Astrocyte (in vitro differentiated cells and primary cell): ENCODE measurements around the gene NFE2L1. TPM values are rescaled to one million over a fixed set of nuclear protein-coding genes. Genes with fewer than 3 reads are reported as not detected.
A peak's percentile ranks its signal among the peaks of the same experiment; 100 is the strongest.

Experiments used
- DNase-seq: peaks from one replicate; pipeline ENCODE4 v3.0.0-alpha.2; 2010; ENCODE audit warnings: low read depth
- FAIRE-seq: peaks from 2 replicates; lab custom pipeline; 2011; peaks lifted over from hg19 to GRCh38; lab: Jason Lieb, UNC
- H2AFZ ChIP-seq: 2 replicates; pipeline ENCODE4 v1.6.0; 2012; ENCODE audit warnings: low read depth, low read length, inconsistent platforms
- H3K27ac ChIP-seq: 2 replicates; pipeline ENCODE4 v1.5.1; 2011; ENCODE audit warnings: low read depth, low read length, inconsistent platforms
- H3K27me3 ChIP-seq: 2 replicates; pipeline ENCODE4 v1.6.0; 2011; ENCODE audit warnings: low read length, inconsistent platforms; ENCODE audit not compliant: insufficient read depth
- H3K36me3 ChIP-seq: 2 replicates; pipeline ENCODE4 v1.5.1; 2011; ENCODE audit warnings: low read length, inconsistent platforms; ENCODE audit not compliant: insufficient read depth
- H3K4me1 ChIP-seq: 2 replicates; pipeline ENCODE4 v1.5.1; 2011; ENCODE audit warnings: low read length, inconsistent platforms; ENCODE audit not compliant: insufficient read depth
- H3K4me2 ChIP-seq: 2 replicates; pipeline ENCODE4 v1.6.0; 2012; ENCODE audit warnings: low read length, inconsistent platforms
- H3K4me3 ChIP-seq: 2 replicates; pipeline ENCODE4 v1.5.1; 2011; ENCODE audit warnings: low read depth, mild to moderate bottlenecking, low read length, inconsistent platforms; ENCODE audit not compliant: insufficient read depth
- H3K79me2 ChIP-seq: 2 replicates; pipeline ENCODE4 v1.6.0; 2012; ENCODE audit warnings: mild to moderate bottlenecking, low read length, inconsistent platforms; ENCODE audit not compliant: insufficient read depth
- H3K9ac ChIP-seq: 2 replicates; pipeline ENCODE4 v1.6.0; 2012; ENCODE audit warnings: mild to moderate bottlenecking, low read length, inconsistent platforms
- H3K9me3 ChIP-seq: 2 replicates; pipeline ENCODE4 v1.5.1; 2012; ENCODE audit warnings: low read depth, mild to moderate bottlenecking, low read length, inconsistent platforms; ENCODE audit not compliant: insufficient read depth
- H4K20me1 ChIP-seq: 2 replicates; pipeline ENCODE4 v1.6.0; 2012; ENCODE audit warnings: low read length, inconsistent platforms; ENCODE audit not compliant: insufficient read depth
- H3K27ac Mint-ChIP-seq: one replicate; pipeline ENCODE4 v1.8.0; 2021; ENCODE audit warnings: mild to moderate bottlenecking, mixed read lengths; ENCODE audit not compliant: unreplicated experiment
- H3K27me3 Mint-ChIP-seq: one replicate; pipeline ENCODE4 v1.8.0; 2021; ENCODE audit warnings: low read depth, mixed read lengths; ENCODE audit not compliant: unreplicated experiment
- H3K36me3 Mint-ChIP-seq: one replicate; pipeline ENCODE4 v1.8.0; 2021; ENCODE audit warnings: low read depth, mixed read lengths; ENCODE audit not compliant: unreplicated experiment
- H3K4me1 Mint-ChIP-seq: one replicate; pipeline ENCODE4 v1.8.0; 2021; ENCODE audit warnings: low read depth, mixed read lengths; ENCODE audit not compliant: unreplicated experiment
- H3K4me3 Mint-ChIP-seq: one replicate; pipeline ENCODE4 v1.8.0; 2021; ENCODE audit warnings: mild to moderate bottlenecking, moderate library complexity, mixed read lengths; ENCODE audit not compliant: unreplicated experiment
- H3K9me3 Mint-ChIP-seq: one replicate; pipeline ENCODE4 v1.8.0; 2021; ENCODE audit warnings: mild to moderate bottlenecking, mixed read lengths; ENCODE audit not compliant: unreplicated experiment
- EZH2 ChIP-seq: IDR thresholded peaks from 2 replicates; pipeline ENCODE4 v1.6.1; 2012; ENCODE audit warnings: mild to moderate bottlenecking, low read length, inconsistent platforms; ENCODE audit not compliant: insufficient read depth
- total RNA-seq: library from RNA; stranded (reverse); gene quantifications from 2 replicates; pipeline ENCODE4 v1.2.1, GENCODE V29; 2021
- TF ChIP-seq, protein P1 (sequence below): IDR thresholded peaks from 2 replicates; pipeline ENCODE4 v1.5.1; 2011; ENCODE audit warnings: low read depth, mild to moderate bottlenecking, inconsistent platforms, low read length, moderate library complexity; ENCODE audit not compliant: insufficient read depth

NFE2L1 gene
- total RNA-seq, 1 donor from 2014 or later: 344 TPM

DNA sequence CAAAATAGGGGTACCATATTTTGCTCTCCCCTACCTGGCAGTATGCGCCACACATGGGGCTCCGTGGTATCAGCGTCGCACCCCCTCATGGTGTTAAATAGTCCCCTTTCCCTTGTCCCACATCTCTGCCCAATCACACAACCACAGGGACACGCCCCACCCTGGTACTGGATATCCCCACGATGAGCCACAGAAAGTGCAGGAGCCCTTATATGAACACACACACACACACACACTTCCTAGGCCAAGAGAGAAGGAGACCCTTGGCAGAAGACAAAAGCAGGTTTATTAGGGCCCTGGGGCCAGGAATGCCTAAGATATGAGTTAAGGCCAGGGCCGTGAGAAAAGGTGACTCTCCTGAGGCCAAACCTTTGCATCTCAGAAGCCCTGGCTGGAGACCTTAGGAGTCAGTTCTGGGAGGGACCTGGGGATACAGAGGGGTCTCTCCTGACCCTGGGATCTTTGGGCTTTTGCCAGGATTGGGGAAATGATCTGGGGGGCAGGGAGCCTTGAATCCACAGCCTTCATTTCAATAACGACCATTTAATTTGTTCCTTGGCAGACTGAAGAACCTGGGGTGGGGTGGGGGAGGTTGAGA, 22.2 kb upstream of the NFE2L1 start:
- H3K4me1 ChIP-seq: peaks cover 37% of the 10 kb centered on the region
- no peaks in the 10 kb centered on the region for H3K27me3 ChIP-seq
- H3K9ac ChIP-seq: peak overlapping the region; percentile 49
- peak overlapping the region; percentile 64 for H3K4me3 ChIP-seq
- no peak for FAIRE-seq
- H3K9me3 ChIP-seq: no peaks in the 10 kb centered on the region
- H3K27ac Mint-ChIP-seq: peak overlapping the region; percentile 55
- peak overlapping the region; percentile 90 for H3K4me2 ChIP-seq
- no peaks in the 10 kb centered on the region for H3K9me3 Mint-ChIP-seq
- H2AFZ ChIP-seq: no peak overlapping the region
- no peak for DNase-seq
- no peak for TF ChIP-seq EZH2
- TF ChIP-seq, protein P1, sequence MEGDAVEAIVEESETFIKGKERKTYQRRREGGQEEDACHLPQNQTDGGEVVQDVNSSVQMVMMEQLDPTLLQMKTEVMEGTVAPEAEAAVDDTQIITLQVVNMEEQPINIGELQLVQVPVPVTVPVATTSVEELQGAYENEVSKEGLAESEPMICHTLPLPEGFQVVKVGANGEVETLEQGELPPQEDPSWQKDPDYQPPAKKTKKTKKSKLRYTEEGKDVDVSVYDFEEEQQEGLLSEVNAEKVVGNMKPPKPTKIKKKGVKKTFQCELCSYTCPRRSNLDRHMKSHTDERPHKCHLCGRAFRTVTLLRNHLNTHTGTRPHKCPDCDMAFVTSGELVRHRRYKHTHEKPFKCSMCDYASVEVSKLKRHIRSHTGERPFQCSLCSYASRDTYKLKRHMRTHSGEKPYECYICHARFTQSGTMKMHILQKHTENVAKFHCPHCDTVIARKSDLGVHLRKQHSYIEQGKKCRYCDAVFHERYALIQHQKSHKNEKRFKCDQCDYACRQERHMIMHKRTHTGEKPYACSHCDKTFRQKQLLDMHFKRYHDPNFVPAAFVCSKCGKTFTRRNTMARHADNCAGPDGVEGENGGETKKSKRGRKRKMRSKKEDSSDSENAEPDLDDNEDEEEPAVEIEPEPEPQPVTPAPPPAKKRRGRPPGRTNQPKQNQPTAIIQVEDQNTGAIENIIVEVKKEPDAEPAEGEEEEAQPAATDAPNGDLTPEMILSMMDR: no peak
- peak overlapping the region; percentile 14 for H3K27ac ChIP-seq
- H3K79me2 ChIP-seq: no peaks in the 10 kb centered on the region
- H3K27me3 Mint-ChIP-seq: peaks cover 21% of the 10 kb centered on the region
- H3K36me3 Mint-ChIP-seq: peaks cover 5% of the 10 kb centered on the region
- H4K20me1 ChIP-seq: no peaks in the 10 kb centered on the region
- peak overlapping the region; percentile 86 for H3K4me3 Mint-ChIP-seq
- H3K36me3 ChIP-seq: no peaks in the 10 kb centered on the region
- H3K4me1 Mint-ChIP-seq: peaks cover 9% of the 10 kb centered on the region

DNA sequence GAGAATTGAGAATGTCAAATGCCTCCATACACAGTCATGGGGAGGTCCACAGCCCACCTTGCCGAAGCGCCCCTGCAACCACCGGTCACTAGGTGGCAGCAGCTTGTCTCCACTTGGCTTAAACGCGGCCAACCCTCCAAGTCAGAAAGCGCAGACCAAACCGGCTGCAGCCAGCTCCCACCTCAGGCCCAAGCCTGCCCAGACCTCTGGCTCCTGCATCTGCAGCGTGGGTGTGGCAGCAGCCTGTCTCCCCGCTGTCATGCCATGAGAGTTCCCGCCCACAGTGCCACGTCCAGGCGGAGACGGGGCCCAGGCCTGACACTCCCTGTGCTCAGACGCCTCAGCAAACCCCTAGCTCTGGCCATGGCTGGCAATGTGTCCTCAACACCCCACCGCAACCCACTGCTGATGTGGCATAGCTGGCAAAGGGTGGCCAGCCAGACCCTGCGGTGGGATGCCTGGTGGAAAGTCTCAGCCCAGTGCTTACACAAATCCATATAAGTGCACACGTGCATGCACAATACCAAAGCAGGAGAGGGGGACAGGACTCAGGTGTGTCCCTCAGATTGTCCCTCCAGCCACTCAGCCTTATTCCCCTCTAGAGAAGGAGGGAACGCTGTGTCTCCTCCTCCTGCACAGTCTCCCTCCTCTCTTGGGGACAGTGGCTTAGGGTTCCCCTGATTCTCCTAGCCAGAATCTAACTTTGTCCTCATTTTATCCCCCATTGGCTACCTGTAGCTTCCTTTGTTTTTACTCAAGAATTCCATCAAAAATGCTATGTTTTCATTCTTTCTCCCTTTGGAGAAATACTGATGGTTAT, 21.4 kb upstream of the NFE2L1 start:
- FAIRE-seq: no peak
- Mint-ChIP-seq H3K27me3 (peaks cover 21% of the 10 kb centered on the region), H3K9me3 (no peaks in the 10 kb centered on the region), H3K27ac (peak overlapping the region; percentile 55), H3K4me1 (peaks cover 9% of the 10 kb centered on the region), H3K4me3 (peak overlapping the region; percentile 86), H3K36me3 (peaks cover 5% of the 10 kb centered on the region)
- peak overlapping the region; percentile 65 for H2AFZ ChIP-seq
- H3K9ac ChIP-seq: peak overlapping the region; percentile 49
- H3K79me2 ChIP-seq: no peaks in the 10 kb centered on the region
- DNase-seq: peak; percentile 75
- no peaks in the 10 kb centered on the region for H4K20me1 ChIP-seq
- no peaks in the 10 kb centered on the region for H3K9me3 ChIP-seq
- TF ChIP-seq EZH2: no peak
- TF ChIP-seq, protein P1: peak; percentile 87
- peak overlapping the region; percentile 90 for H3K4me2 ChIP-seq
- no peaks in the 10 kb centered on the region for H3K36me3 ChIP-seq
- no peaks in the 10 kb centered on the region for H3K27me3 ChIP-seq
- peaks cover 37% of the 10 kb centered on the region for H3K4me1 ChIP-seq
- H3K27ac ChIP-seq: peak overlapping the region; percentile 14
- no peak overlapping the region for H3K4me3 ChIP-seq
